Psoas muscle (tissue), 8 donors: ENCODE data around the gene MTOR. TPM values are rescaled to one million over a fixed set of nuclear protein-coding genes. Genes with fewer than 3 reads are reported as not detected.

Source experiments
- ATAC-seq, 4 donors: fragments of 200-7000 bp; cut with Tn5 transposase; one replicate each; pipeline ENCODE4 v1.9.1; 2020; ENCODE audit warnings: moderate library complexity in 3 of 4, mild to moderate bottlenecking in 2 of 4
- DNase-seq, 2 donors: peaks; one replicate each; pipeline ENCODE4 v3.0.0-alpha.2; 2020
- H3K27ac ChIP-seq: fragments of 200-600 bp; one replicate; pipeline ENCODE4 v1.8.0; 2022
- H3K27me3 ChIP-seq, 3 donors: fragments of 200-600 bp in 1 of 3; one replicate each; pipeline versions ENCODE4 v1.6.1 to v1.8.0; 2013 to 2022; ENCODE audit warnings: low read length in 2 of 3, mild to moderate bottlenecking in 2 of 3, moderate library complexity in 1 of 3; ENCODE audit not compliant: insufficient read depth in 3 of 3
- H3K36me3 ChIP-seq, 2 donors: fragments of 200-600 bp in 1 of 2; one replicate each; pipeline versions ENCODE4 v1.6.1 to v1.8.0; 2013 to 2022; ENCODE audit warnings: low read depth in 1 of 2, mild to moderate bottlenecking in 1 of 2, moderate library complexity in 1 of 2; ENCODE audit not compliant: insufficient read depth in 1 of 2
- H3K4me1 ChIP-seq: fragments of 200-600 bp; one replicate; pipeline ENCODE4 v1.8.0; 2022
- H3K4me3 ChIP-seq: fragments of 200-600 bp; one replicate; pipeline ENCODE4 v1.8.0; 2022; ENCODE audit warnings: mild to moderate bottlenecking
- H3K9me3 ChIP-seq: fragments of 200-600 bp; one replicate; pipeline ENCODE4 v1.8.0; 2022
- WGBS, 3 donors: extraction: QIAGEN DNeasy Blood & Tissue Kit; methylation state at CpG; one replicate each; pipeline versions ENCODE4 v1.1.6 to v1.1.7; 2013; 5-methylcytosine and 5-hydroxymethylcytosine counted together
- intact Hi-C, 2 donors: fragments of 100-400 bp; cut with DNase I; formaldehyde crosslinking; loops; one replicate each; pipeline versions ENCODE4 v1.11.0 to v1.14.2; 2022
- polyA plus RNA-seq, 3 donors: library from polyadenylated mRNA; stranded (reverse); fragments of 200-250 nt; gene quantifications; one replicate each; pipeline ENCODE4 v1.2.3, GENCODE V29; 2013
- total RNA-seq, 4 donors: library from RNA; stranded (reverse); fragmentation: NEBNext Ultra II Directional in 2 of 4; extraction: Animal tissue kit (Norgen Biotek cat#: 25700) in 2 of 4; gene quantifications; one replicate each; pipeline versions ENCODE4 v1.2.1 to v1.2.4, GENCODE V29; 2021 to 2023
- TF ChIP-seq, protein P1 (sequence below): fragments of 200-600 bp; IDR thresholded peaks from one replicate; pipeline ENCODE4 v1.8.0; 2022; ENCODE audit warnings: antibody characterized with exemption
- donor health status: healthy with polysubstance abuse.
- donor health status: DM: no; HTN: no; CAD: no; lungs with moderate emphysema.
- donor health status: Bipolar disorder and iron deficiency.
- donor health status: healthy.
- donor health status: DM: yes; HTN: yes; CAD: no.
- donor health status: DM: no; HTN: no; CAD: no.
- donor health status: DM: no; HTN: no; CAD: no.
- donor health status: DM: yes; HTN: yes; CAD: no.

The MTOR gene
- total and polyA plus RNA-seq, 7 donors, result 24.0 to 50.8 (median 44.0) TPM

DNA sequence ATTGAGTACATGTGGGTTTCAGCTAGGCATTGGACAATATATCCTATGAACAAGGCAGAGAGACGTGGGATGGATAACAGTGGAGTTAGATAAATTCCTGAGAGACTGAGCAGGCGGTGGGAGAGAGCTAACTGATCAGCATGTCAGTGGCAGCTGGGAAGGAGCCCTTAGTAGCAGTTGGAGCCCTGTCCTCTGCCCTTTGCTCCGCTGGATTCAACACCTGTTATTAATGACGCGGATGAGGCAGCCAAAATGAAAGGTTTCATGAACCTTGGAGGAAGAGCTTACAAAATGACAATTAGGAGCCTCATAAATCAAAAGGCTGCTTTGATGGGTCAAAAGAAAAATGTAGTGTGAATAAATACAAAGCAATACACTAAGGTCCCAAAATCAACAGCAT is 26.7 kb upstream of the MTOR start:
- no peaks in the 10 kb centered on the region for H3K27me3 ChIP-seq
- no peak overlapping the region for H3K27ac ChIP-seq
- intact Hi-C loops, result loop anchor here in 1 of 2 donors (5.0 kb wide), 1 partner anchor 48 kb away; no protein-coding TSS in a partner anchor
- no peaks in the 10 kb centered on the region for H3K9me3 ChIP-seq
- ATAC-seq (no peak), DNase-seq (no peak)
- no peak overlapping the region for H3K4me3 ChIP-seq
- H3K36me3 ChIP-seq, result peaks cover 0 to 23% of the 10 kb centered on the region in 2 donors
- 38 to 56% (median 40%) methylated on average over 5 of the region's 5 CpGs for WGBS, 3 donors
- peaks cover 41% of the 10 kb centered on the region for H3K4me1 ChIP-seq
- TF ChIP-seq, protein P1, sequence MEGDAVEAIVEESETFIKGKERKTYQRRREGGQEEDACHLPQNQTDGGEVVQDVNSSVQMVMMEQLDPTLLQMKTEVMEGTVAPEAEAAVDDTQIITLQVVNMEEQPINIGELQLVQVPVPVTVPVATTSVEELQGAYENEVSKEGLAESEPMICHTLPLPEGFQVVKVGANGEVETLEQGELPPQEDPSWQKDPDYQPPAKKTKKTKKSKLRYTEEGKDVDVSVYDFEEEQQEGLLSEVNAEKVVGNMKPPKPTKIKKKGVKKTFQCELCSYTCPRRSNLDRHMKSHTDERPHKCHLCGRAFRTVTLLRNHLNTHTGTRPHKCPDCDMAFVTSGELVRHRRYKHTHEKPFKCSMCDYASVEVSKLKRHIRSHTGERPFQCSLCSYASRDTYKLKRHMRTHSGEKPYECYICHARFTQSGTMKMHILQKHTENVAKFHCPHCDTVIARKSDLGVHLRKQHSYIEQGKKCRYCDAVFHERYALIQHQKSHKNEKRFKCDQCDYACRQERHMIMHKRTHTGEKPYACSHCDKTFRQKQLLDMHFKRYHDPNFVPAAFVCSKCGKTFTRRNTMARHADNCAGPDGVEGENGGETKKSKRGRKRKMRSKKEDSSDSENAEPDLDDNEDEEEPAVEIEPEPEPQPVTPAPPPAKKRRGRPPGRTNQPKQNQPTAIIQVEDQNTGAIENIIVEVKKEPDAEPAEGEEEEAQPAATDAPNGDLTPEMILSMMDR, result no peak

DNA sequence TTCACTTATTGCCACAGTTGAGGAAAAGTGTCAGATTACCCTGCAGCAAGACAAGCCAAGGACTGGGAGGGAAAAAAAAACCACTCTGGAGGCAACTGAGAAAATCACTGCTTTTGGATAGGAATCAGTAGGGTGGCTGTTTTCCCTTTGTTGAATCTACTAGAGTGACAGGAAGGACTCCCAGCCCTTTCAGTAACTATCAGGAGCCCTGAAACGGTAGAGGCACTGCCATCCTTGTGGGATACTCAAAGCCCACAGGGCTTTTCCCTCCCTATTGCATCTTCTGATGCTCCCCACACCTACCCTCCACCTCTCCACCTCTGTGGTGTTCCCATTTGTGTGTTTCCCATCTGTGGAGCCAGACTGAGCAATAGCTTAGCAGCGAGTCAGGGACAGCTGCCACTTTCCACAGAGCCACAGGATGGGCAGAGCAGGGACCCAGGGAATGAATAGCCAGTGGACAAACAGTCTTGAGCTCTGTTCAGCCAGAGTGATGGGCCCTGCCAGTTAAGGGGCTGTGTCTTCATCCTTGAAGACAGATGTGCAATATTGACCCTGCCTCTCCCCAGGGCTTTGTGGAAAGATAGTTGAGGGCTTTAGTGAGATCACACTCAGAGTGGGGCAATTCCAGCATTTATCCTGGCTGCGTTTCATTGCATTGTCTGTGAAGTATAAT is 24.5 kb upstream of the MTOR start:
- Histone ChIP-seq H3K27ac (no peak overlapping the region), H3K9me3 (no peaks in the 10 kb centered on the region), H3K36me3 (peaks cover 0 to 30% of the 10 kb centered on the region in 2 donors), H3K27me3 (no peaks in the 10 kb centered on the region), H3K4me3 (no peak overlapping the region), H3K4me1 (peaks cover 36% of the 10 kb centered on the region)
- intact Hi-C loops, result loop anchor here in 1 of 2 donors (5.0 kb wide), 1 partner anchor 50 kb away; no protein-coding TSS in a partner anchor
- DNase-seq, result no peak
- WGBS, 3 donors, result 78 to 85% (median 83%) methylated on average over 3 of the region's 3 CpGs
- peak in 3 of 4 donors; percentile 5 to 33 (median 30) for ATAC-seq
- TF ChIP-seq, protein P1, result no peak

DNA sequence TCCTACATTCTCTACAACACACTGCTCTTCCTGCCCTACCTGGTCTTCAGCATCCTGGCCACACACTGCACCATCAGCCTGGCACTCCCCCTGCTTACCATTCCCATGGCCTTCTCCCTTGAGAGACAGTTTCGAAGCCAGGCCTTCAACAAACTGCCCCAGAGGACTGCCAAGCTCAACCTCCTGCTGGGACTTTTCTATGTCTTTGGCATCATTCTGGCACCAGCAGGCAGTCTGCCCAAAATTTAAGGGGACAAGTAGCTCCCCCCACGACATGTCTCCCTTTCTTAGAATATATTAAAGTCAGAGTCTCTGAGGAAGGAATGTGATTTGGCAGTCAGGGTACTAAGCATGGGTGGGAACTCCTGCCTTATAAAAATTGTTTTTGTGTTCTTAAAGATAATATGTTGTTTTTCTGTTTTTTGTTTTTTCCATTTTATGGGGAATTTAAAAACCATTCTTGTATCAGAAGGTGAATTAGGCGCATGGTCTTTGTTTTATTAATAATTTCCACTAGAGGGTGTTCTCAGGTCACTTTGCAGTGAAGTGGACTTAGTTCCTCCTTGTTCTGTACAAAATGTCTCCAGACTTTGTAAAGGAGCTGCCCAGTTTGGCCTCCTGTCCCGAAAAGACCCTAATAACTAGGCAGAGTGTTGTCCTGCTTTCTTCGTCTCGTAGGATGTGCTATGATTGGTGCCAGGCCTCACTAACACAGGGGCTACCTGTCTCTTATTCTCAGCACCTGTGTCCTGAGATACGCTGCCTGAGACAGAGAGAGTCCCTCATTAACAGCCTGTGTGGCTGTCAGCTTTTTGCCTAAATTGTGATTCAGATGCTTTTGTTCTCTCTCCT is 23.8 kb upstream of the MTOR start:
- TF ChIP-seq, protein P1, result peak; percentile 26
- Histone ChIP-seq H3K4me3 (no peak overlapping the region), H3K4me1 (peaks cover 32% of the 10 kb centered on the region), H3K27ac (no peak overlapping the region), H3K27me3 (no peaks in the 10 kb centered on the region), H3K9me3 (no peaks in the 10 kb centered on the region), H3K36me3 (peaks cover 0 to 30% of the 10 kb centered on the region in 2 donors)
- intact Hi-C loops, result loop anchor here in 1 of 2 donors (5.0 kb wide), 1 partner anchor 51 kb away; no protein-coding TSS in a partner anchor
- DNase-seq (no peak), ATAC-seq (peak in 1 of 4 donors; percentile 30)
- WGBS, 3 donors, result 64 to 73% (median 68%) methylated on average over 7 of the region's 7 CpGs

DNA sequence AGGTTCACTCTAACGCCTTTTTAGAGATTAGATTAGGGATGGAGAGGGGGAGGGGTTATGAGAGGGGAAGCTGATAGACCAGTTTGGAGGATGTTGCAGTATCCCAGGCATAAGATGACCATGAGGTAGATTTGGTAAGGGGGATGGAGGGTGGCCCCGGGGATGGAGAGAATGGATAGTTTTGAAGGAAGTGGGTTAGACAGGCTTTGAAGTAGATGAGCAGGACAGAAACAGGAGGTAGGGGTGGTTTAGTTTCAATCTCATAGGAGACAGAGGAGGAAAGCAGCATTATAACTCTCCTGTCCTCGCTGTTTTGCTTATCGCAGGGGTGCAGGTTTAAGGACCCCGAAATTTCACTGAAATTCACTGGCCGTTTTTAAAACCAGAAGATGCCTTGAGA is 22.4 kb upstream of the MTOR start:
- Histone ChIP-seq H3K27ac (no peak overlapping the region), H3K9me3 (no peaks in the 10 kb centered on the region), H3K4me3 (no peak overlapping the region), H3K36me3 (peaks cover 0 to 33% of the 10 kb centered on the region in 2 donors), H3K27me3 (no peaks in the 10 kb centered on the region), H3K4me1 (peaks cover 24% of the 10 kb centered on the region)
- intact Hi-C loops, result loop anchor here in 1 of 2 donors (5.0 kb wide), 1 partner anchor 53 kb away; no protein-coding TSS in a partner anchor
- ATAC-seq (no peak), DNase-seq (no peak)
- TF ChIP-seq, protein P1, result no peak
- 90 to 93% (median 90%) methylated on average over 6 of the region's 6 CpGs for WGBS, 3 donors
